ENCODE measurements around the gene PROC.

- TF ChIP-seq, protein P1, sequence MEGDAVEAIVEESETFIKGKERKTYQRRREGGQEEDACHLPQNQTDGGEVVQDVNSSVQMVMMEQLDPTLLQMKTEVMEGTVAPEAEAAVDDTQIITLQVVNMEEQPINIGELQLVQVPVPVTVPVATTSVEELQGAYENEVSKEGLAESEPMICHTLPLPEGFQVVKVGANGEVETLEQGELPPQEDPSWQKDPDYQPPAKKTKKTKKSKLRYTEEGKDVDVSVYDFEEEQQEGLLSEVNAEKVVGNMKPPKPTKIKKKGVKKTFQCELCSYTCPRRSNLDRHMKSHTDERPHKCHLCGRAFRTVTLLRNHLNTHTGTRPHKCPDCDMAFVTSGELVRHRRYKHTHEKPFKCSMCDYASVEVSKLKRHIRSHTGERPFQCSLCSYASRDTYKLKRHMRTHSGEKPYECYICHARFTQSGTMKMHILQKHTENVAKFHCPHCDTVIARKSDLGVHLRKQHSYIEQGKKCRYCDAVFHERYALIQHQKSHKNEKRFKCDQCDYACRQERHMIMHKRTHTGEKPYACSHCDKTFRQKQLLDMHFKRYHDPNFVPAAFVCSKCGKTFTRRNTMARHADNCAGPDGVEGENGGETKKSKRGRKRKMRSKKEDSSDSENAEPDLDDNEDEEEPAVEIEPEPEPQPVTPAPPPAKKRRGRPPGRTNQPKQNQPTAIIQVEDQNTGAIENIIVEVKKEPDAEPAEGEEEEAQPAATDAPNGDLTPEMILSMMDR (IDR thresholded peaks at IDR 0.05): no peak
- no peak for TF ChIP-seq POLR2A (IDR thresholded peaks at IDR 0.05)
These were observed 47.0 kb downstream of the PROC start for GRCh38 chr2:127465258-127465657.
